ENCODE data around the gene ROR1. TPM values are rescaled to one million over a fixed set of nuclear protein-coding genes. Genes with fewer than 3 reads are reported as not detected.

Gene ROR1
- total and polyA plus RNA-seq, 2 experiments from 2014 or later = 27.6 to 47.8 TPM

DNA sequence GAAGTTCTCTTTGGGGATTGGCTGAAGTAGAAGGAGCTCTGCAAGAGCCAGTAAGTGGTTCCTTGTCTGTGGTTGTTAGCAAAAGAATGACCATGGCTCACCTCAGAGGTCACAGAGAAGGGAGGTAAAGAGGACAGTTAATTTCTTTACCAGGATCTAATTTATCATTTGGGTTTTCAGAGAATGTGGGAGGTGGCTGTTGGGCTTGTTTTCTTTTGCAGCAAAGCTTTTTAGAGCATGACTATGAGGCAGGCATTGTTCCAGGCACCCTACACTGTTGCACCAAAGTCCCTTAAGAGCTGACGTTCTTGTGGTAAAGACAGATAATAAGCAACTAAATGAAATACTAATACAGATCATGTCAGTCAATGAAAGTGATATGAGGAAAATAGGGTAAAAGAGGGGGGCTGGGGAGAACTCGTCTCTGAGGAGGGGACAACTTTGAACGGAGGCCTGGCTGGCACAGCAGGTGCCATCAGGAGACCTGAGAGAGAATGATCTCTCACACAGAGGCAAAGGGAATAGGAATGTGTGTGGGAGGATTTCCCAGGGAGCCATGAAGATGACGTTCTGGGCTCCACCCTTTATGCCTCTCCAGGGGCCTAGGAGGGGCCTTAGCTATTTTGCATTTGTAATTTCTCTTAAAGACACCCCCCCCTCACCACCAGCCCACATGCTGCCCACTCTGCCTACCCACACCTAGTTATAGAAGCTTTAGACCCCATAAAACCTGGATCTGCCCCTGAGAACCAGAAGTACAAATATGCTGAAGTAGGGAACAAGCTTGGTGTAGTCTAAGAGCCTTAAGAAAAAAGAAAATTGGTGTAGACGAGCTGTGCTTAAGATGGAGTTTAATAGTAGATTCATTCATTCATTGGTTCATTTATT is 177.5 kb downstream of the ROR1 start:
- Histone ChIP-seq H3K27me3 (no peaks in the 10 kb centered on the region), H3K9me3 (ENCODE audit: low read depth) (no peaks in the 10 kb centered on the region), H3K4me1 (ENCODE audit: low read depth) (peaks cover 11% of the 10 kb centered on the region), H3K36me3 (no peaks in the 10 kb centered on the region), H3K4me3 (no peak overlapping the region), H3K27ac (no peak overlapping the region)
- peak in 1 of 2 donors; percentile 63 for DNase-seq (ENCODE audit: low read depth in 1 of 2, low spot score in 1 of 2)
- TF ChIP-seq, protein P1, sequence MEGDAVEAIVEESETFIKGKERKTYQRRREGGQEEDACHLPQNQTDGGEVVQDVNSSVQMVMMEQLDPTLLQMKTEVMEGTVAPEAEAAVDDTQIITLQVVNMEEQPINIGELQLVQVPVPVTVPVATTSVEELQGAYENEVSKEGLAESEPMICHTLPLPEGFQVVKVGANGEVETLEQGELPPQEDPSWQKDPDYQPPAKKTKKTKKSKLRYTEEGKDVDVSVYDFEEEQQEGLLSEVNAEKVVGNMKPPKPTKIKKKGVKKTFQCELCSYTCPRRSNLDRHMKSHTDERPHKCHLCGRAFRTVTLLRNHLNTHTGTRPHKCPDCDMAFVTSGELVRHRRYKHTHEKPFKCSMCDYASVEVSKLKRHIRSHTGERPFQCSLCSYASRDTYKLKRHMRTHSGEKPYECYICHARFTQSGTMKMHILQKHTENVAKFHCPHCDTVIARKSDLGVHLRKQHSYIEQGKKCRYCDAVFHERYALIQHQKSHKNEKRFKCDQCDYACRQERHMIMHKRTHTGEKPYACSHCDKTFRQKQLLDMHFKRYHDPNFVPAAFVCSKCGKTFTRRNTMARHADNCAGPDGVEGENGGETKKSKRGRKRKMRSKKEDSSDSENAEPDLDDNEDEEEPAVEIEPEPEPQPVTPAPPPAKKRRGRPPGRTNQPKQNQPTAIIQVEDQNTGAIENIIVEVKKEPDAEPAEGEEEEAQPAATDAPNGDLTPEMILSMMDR (IDR thresholded peaks at IDR 0.05; ENCODE audit: low read depth, low read length) = no peak

DNA sequence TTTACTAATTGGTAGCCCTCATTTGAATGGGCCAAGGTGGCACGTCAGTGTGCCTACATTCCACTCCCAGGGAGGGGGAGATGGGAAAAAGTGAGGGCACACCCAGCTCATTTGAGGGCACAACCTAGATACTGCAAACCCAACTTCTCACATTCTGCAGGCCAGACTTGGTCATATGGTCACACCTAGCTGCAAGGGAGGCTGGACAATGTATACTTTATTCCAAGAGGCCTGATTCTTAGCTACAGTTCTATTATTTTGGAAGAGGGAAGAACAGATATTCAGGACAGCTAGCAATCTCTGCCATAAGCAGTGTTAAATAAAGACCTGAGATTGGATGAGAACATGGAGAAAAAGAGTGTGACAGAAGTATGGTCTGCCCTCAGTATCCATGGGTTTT is 180.4 kb downstream of the ROR1 start:
- Histone ChIP-seq H3K4me3 (no peak overlapping the region), H3K4me1 (ENCODE audit: low read depth) (peaks cover 10% of the 10 kb centered on the region), H3K36me3 (no peaks in the 10 kb centered on the region), H3K27me3 (no peaks in the 10 kb centered on the region), H3K27ac (no peak overlapping the region), H3K9me3 (ENCODE audit: low read depth) (no peaks in the 10 kb centered on the region)
- no peak for DNase-seq (ENCODE audit: low read depth in 1 of 2, low spot score in 1 of 2)
- TF ChIP-seq, protein P1 (IDR thresholded peaks at IDR 0.05; ENCODE audit: low read depth, low read length) = no peak

DNA sequence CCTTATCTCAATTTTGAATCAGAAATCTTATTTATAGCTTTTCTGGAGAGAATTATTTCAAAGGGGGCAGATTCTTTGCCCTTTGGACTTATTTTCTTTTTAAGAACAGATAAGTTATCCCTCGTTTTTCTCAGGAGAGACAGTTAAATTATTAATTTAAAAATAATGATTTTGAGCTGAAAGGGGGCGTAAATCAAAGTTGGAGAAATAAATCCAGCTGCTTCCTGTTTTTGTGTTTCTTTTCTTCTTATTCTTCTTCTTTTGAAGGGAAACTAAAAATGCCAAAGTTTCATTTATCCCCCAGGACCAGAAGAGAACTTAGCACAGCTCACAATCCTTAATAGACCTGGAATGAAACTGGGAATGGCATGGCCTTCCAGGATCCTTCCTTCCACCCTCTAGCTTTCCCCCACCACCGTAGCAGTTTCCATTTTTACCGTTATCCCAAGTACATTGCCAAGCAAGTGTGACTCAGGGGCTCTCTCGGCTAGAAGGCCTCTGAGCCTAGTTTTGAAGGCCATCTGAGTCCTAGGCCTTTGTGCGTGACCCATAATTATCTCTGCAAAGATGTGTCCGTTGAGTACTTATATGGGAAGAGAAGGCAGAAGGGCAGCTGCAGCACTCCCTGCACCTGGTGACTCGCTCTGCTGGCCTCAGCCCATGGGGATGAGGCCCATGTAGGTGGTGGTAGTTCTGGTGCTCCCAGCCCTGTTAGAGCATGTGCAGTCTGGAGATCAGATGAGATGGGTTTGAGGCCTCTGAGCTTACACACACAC is 181.7 kb downstream of the ROR1 start:
- peaks cover 10% of the 10 kb centered on the region for H3K4me1 ChIP-seq (ENCODE audit: low read depth)
- H3K27ac ChIP-seq = no peak overlapping the region
- TF ChIP-seq, protein P1 (IDR thresholded peaks at IDR 0.05; ENCODE audit: low read depth, low read length) = no peak
- H3K4me3 ChIP-seq = no peak overlapping the region
- no peaks in the 10 kb centered on the region for H3K9me3 ChIP-seq (ENCODE audit: low read depth)
- H3K27me3 ChIP-seq = no peaks in the 10 kb centered on the region
- no peak for DNase-seq (ENCODE audit: low read depth in 1 of 2, low spot score in 1 of 2)
- no peaks in the 10 kb centered on the region for H3K36me3 ChIP-seq

DNA sequence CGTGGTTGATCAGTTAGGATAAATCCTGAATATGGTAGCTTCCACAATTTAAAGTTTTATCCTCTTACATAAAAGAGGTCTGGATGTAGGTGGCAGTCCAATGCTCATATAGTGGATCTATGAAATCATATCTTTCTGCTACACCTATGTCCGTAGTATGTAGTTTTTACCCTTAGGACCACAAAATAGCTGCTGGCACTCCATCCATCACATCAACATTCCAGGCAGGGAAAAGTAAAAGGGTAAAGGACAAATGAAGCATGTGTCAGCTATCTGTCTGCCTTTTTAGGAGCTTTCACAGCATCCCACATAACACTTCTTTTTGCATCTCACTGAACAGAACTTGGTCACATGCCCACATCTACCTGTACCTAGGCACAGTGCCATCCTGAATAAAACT is 184.7 kb downstream of the ROR1 start:
- Histone ChIP-seq H3K4me3 (no peak overlapping the region), H3K4me1 (ENCODE audit: low read depth) (peaks cover 11% of the 10 kb centered on the region), H3K27me3 (no peaks in the 10 kb centered on the region), H3K9me3 (ENCODE audit: low read depth) (no peaks in the 10 kb centered on the region), H3K27ac (no peak overlapping the region), H3K36me3 (no peaks in the 10 kb centered on the region)
- TF ChIP-seq, protein P1 (IDR thresholded peaks at IDR 0.05; ENCODE audit: low read depth, low read length) = no peak
- DNase-seq (ENCODE audit: low read depth in 1 of 2, low spot score in 1 of 2) = no peak

DNA sequence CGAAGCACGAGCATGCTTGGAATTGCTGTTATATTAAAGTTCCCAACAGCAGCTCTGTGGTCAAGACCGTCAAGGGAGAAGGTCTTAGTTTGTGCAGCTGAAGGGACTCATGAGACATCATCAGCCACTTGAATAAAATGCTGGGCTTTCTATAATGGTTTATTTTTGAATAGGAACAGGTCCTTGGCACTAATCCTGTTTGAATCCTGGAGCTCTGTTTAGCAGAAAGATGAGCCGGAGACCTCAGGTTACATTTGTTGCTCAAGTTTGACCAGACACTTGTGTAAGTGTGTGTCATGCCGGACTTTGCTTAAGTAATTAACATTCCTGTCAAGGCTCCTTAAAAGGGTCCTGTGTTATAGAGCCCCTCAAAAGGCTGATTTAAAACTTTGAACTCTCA is 186.5 kb downstream of the ROR1 start:
- H3K4me1 ChIP-seq (ENCODE audit: low read depth) = peaks cover 11% of the 10 kb centered on the region
- no peaks in the 10 kb centered on the region for H3K27me3 ChIP-seq
- peak in 1 of 2 donors; percentile 14 for DNase-seq (ENCODE audit: low read depth in 1 of 2, low spot score in 1 of 2)
- H3K27ac ChIP-seq = peak overlapping the region; percentile 22
- H3K9me3 ChIP-seq (ENCODE audit: low read depth) = no peaks in the 10 kb centered on the region
- TF ChIP-seq, protein P1 (IDR thresholded peaks at IDR 0.05; ENCODE audit: low read depth, low read length) = no peak
- H3K36me3 ChIP-seq = no peaks in the 10 kb centered on the region
- no peak overlapping the region for H3K4me3 ChIP-seq
